K562 (cell line): ENCODE data around the gene TFE3. TPM values are rescaled to one million over a fixed set of nuclear protein-coding genes. Genes with fewer than 3 reads are reported as not detected.

Experiments used
- ARHGAP35 ChIP-seq: fragments of 450-650 bp; IDR thresholded peaks from 2 replicates; pipeline ENCODE4 v1.6.1; 2018; ENCODE audit not compliant: partially characterized antibody
- IRF2 ChIP-seq: sonication (generic); formaldehyde crosslinking; IDR thresholded peaks from 2 replicates; pipeline ENCODE4 v1.8.1; 2022; ENCODE audit warnings: mild to moderate bottlenecking, missing genetic modification reagents
- SIN3A ChIP-seq, 2 experiments: fragments of 150-350 bp in 1 of 2; IDR thresholded peaks; 2 replicates each; pipeline ENCODE4 v1.6.1; 2011 to 2016; ENCODE audit warnings: borderline replicate concordance in 2 of 2, low read depth in 2 of 2, low read length in 2 of 2, mild to moderate bottlenecking in 2 of 2, moderate library complexity in 2 of 2; ENCODE audit not compliant: control insufficient read depth in 1 of 2
- SNIP1 ChIP-seq: fragments of 450-650 bp; IDR thresholded peaks from 2 replicates; pipeline ENCODE4 v1.7.1; 2017; ENCODE audit warnings: low read depth, mild to moderate bottlenecking
- ZKSCAN3 ChIP-seq: fragments of 250-450 bp; sonication (Bioruptor Pico); IDR thresholded peaks from 2 replicates; pipeline ENCODE4 v1.4.0; 2020
- ZNF184 ChIP-seq: sonication (generic); formaldehyde crosslinking; IDR thresholded peaks from 2 replicates; pipeline ENCODE4 v1.5.0; 2020; ENCODE audit warnings: missing genetic modification reagents
- polyA plus RNA-seq, 8 experiments: library from polyadenylated mRNA; depleted of rRNA in 4 of 8; stranded (reverse) in 5 of 8; unstranded in 3 of 8; fragments of >200 nt; fragmentation: Nextera tagmentation in 2 of 8; fragmentation: Illumina TruSeq in 1 of 8; extraction: Ambion mirVana in 2 of 8; extraction: Trizol in 1 of 8; gene quantifications; 2 replicates each; pipeline versions ENCODE4 v1.2.1 to v1.2.3, GENCODE V29; 2011 to 2014; ENCODE audit warnings: inconsistent platforms in 1 of 8, missing spikeins in 1 of 8
- total RNA-seq, 7 experiments: library from RNA; depleted of rRNA in 6 of 7; stranded (reverse); fragments of >200 nt in 6 of 7; fragmentation: Illumina TruSeq in 2 of 7; extraction: Trizol in 2 of 7; gene quantifications; 2 replicates each; pipeline versions ENCODE4 v1.2.1 to v1.2.3, GENCODE V29; 2011 to 2021; ENCODE audit warnings: low replicate concordance in 1 of 7
- TF ChIP-seq, protein P1 (sequence below), 2 experiments: IDR thresholded peaks; 2 replicates each; pipeline ENCODE4 v1.6.1; 2011; ENCODE audit warnings: borderline replicate concordance in 1 of 2, control low read depth in 1 of 2, low read depth in 1 of 2, low read length in 1 of 2, mild to moderate bottlenecking in 1 of 2, mixed read lengths in 1 of 2, moderate library complexity in 1 of 2; ENCODE audit not compliant: insufficient read depth in 1 of 2, insufficient read length in 1 of 2, poor library complexity in 1 of 2, severe bottlenecking in 1 of 2; ENCODE audit errors: extremely low read depth in 1 of 2
- TF ChIP-seq, protein P2 (sequence below): fragments of 150-350 bp; conservative IDR thresholded peaks from 2 replicates; pipeline ENCODE4 v1.6.1; 2014; ENCODE audit warnings: low read length
- TF ChIP-seq, protein P3 (sequence below), 3 experiments: fragments of 200-800 bp in 1 of 3; fragments of 250-450 bp in 1 of 3; fragments of 450-650 bp in 1 of 3; sonication (Bioruptor Pico) in 1 of 3; sonication (Bioruptor generic) in 1 of 3; formaldehyde crosslinking in 1 of 3; IDR thresholded peaks; 2 replicates each; pipeline versions ENCODE4 v1.6.1 to v1.8.0; 2016 to 2022; ENCODE audit warnings: mild to moderate bottlenecking in 2 of 3, missing genetic modification characterization in 2 of 3, missing compliant biosample characterization in 1 of 3, moderate library complexity in 1 of 3
- TF ChIP-seq, protein P4 (sequence below): sonication (generic); IDR thresholded peaks from 2 replicates; pipeline ENCODE4 v1.6.1; 2016
- TF ChIP-seq, protein P5 (sequence below): sonication (generic); formaldehyde crosslinking; IDR thresholded peaks from 2 replicates; pipeline ENCODE4 v1.8.0; 2022; ENCODE audit warnings: mild to moderate bottlenecking, missing genetic modification reagents

The TFE3 gene
- total and polyA plus RNA-seq, 9 of the 15 experiments (the other 6 are each of a cell fraction or from before 2014, with no cell fraction given): 1.9 to 20.3 (median 11.9) TPM

DNA sequence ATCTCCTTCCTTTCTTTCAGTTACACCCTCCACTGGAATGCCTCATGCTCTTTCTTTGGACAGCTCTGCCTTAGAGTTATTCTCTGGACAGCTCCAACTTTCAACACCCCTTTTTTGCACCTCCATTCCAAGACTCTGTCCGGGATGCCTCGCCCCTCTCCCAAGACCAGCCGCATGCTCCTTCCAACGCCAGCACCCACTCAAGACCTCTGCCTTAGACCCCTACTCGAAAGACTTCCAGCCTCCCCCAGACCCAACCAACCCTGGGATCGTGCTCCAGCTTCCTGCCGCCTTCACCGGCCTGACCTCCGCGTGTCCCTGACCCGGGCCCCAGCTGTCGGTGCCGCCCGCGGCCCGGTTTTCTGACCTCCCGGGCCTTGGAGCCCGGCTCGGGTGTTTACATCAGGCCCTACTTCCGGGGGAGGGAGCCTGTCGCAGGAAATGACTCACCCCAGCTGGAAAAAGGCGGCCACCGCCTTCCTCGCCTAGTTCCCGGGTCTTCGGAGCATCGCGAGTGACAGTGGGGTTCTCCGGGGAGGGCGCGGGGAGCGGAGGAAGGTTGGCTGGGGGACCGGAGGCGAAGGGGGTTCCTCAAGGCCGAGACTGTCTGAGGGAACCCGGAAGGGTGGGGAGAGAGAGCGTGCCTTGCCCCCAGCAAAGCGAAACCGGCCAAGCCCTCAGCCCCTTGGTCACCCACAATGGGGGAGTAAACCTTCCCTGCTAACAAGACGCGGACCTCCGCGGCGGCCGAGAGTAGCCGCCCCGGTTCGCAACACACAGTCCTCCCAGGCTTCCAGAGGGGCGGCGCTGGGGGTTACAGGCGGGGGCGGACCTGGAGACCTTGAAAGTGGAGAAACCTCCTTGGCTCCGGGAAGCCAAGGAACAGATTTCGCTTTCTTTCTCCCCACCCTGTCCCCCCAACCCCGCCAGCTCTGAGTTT is 36.6 kb upstream of the TFE3 start, which contains the start of gene WDR45 (continued):
- TF ChIP-seq, protein P1, sequence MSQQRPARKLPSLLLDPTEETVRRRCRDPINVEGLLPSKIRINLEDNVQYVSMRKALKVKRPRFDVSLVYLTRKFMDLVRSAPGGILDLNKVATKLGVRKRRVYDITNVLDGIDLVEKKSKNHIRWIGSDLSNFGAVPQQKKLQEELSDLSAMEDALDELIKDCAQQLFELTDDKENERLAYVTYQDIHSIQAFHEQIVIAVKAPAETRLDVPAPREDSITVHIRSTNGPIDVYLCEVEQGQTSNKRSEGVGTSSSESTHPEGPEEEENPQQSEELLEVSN (IDR thresholded peaks at IDR 0.05; ENCODE audit: borderline replicate concordance in 1 of 2, extremely low read depth in 1 of 2, insufficient read depth in 1 of 2, insufficient read length in 1 of 2, low read depth in 1 of 2, low read length in 1 of 2, poor library complexity in 1 of 2, severe bottlenecking in 1 of 2): peak; percentile 90
- TF ChIP-seq ARHGAP35 (no peak), ZKSCAN3 (CRISPR knock-in tag) (no peak), SIN3A (IDR thresholded peaks at IDR 0.05; ENCODE audit: borderline replicate concordance in 2 of 2, control insufficient read depth in 1 of 2, low read depth in 2 of 2, low read length in 2 of 2) (peak; percentile 70 to 95; a peak in 3 of 4 replicates), IRF2 (no peak), SNIP1 (no peak), ZNF184 (CRISPR knock-in tag) (no peak)
- TF ChIP-seq, protein P2, sequence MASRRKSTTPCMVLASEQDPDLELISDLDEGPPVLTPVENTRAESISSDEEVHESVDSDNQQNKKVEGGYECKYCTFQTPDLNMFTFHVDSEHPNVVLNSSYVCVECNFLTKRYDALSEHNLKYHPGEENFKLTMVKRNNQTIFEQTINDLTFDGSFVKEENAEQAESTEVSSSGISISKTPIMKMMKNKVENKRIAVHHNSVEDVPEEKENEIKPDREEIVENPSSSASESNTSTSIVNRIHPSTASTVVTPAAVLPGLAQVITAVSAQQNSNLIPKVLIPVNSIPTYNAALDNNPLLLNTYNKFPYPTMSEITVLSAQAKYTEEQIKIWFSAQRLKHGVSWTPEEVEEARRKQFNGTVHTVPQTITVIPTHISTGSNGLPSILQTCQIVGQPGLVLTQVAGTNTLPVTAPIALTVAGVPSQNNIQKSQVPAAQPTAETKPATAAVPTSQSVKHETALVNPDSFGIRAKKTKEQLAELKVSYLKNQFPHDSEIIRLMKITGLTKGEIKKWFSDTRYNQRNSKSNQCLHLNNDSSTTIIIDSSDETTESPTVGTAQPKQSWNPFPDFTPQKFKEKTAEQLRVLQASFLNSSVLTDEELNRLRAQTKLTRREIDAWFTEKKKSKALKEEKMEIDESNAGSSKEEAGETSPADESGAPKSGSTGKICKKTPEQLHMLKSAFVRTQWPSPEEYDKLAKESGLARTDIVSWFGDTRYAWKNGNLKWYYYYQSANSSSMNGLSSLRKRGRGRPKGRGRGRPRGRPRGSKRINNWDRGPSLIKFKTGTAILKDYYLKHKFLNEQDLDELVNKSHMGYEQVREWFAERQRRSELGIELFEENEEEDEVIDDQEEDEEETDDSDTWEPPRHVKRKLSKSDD: no peak
- TF ChIP-seq, protein P3, sequence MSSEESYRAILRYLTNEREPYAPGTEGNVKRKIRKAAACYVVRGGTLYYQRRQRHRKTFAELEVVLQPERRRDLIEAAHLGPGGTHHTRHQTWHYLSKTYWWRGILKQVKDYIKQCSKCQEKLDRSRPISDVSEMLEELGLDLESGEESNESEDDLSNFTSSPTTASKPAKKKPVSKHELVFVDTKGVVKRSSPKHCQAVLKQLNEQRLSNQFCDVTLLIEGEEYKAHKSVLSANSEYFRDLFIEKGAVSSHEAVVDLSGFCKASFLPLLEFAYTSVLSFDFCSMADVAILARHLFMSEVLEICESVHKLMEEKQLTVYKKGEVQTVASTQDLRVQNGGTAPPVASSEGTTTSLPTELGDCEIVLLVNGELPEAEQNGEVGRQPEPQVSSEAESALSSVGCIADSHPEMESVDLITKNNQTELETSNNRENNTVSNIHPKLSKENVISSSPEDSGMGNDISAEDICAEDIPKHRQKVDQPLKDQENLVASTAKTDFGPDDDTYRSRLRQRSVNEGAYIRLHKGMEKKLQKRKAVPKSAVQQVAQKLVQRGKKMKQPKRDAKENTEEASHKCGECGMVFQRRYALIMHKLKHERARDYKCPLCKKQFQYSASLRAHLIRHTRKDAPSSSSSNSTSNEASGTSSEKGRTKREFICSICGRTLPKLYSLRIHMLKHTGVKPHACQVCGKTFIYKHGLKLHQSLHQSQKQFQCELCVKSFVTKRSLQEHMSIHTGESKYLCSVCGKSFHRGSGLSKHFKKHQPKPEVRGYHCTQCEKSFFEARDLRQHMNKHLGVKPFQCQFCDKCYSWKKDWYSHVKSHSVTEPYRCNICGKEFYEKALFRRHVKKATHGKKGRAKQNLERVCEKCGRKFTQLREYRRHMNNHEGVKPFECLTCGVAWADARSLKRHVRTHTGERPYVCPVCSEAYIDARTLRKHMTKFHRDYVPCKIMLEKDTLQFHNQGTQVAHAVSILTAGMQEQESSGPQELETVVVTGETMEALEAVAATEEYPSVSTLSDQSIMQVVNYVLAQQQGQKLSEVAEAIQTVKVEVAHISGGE (CRISPR knock-in tag; IDR thresholded peaks at IDR 0.05): peak in 1 of 3 experiments; percentile 50; a peak in 1 of 6 replicates
- TF ChIP-seq, protein P4, sequence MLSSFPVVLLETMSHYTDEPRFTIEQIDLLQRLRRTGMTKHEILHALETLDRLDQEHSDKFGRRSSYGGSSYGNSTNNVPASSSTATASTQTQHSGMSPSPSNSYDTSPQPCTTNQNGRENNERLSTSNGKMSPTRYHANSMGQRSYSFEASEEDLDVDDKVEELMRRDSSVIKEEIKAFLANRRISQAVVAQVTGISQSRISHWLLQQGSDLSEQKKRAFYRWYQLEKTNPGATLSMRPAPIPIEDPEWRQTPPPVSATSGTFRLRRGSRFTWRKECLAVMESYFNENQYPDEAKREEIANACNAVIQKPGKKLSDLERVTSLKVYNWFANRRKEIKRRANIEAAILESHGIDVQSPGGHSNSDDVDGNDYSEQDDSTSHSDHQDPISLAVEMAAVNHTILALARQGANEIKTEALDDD: no peak
- TF ChIP-seq, protein P5, sequence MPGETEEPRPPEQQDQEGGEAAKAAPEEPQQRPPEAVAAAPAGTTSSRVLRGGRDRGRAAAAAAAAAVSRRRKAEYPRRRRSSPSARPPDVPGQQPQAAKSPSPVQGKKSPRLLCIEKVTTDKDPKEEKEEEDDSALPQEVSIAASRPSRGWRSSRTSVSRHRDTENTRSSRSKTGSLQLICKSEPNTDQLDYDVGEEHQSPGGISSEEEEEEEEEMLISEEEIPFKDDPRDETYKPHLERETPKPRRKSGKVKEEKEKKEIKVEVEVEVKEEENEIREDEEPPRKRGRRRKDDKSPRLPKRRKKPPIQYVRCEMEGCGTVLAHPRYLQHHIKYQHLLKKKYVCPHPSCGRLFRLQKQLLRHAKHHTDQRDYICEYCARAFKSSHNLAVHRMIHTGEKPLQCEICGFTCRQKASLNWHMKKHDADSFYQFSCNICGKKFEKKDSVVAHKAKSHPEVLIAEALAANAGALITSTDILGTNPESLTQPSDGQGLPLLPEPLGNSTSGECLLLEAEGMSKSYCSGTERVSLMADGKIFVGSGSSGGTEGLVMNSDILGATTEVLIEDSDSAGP (CRISPR knock-in tag): no peak
